Posterior cingulate gyrus (tissue), 11 donors: ENCODE data around the gene MYL7.
A peak's percentile ranks its signal among the peaks of the same experiment; 100 is the strongest.

Experiments
- DNase-seq, 10 donors: peaks; one replicate each; pipeline versions ENCODE4 v3.0.0 to v3.0.0-alpha.2; 2020 to 2021; ENCODE audit warnings: mixed read lengths in 3 of 10
- intact Hi-C: fragments of 100-400 bp; cut with DNase I; formaldehyde crosslinking; loops from one replicate; pipeline ENCODE4 v1.15.1; 2023

Gene MYL7

DNA sequence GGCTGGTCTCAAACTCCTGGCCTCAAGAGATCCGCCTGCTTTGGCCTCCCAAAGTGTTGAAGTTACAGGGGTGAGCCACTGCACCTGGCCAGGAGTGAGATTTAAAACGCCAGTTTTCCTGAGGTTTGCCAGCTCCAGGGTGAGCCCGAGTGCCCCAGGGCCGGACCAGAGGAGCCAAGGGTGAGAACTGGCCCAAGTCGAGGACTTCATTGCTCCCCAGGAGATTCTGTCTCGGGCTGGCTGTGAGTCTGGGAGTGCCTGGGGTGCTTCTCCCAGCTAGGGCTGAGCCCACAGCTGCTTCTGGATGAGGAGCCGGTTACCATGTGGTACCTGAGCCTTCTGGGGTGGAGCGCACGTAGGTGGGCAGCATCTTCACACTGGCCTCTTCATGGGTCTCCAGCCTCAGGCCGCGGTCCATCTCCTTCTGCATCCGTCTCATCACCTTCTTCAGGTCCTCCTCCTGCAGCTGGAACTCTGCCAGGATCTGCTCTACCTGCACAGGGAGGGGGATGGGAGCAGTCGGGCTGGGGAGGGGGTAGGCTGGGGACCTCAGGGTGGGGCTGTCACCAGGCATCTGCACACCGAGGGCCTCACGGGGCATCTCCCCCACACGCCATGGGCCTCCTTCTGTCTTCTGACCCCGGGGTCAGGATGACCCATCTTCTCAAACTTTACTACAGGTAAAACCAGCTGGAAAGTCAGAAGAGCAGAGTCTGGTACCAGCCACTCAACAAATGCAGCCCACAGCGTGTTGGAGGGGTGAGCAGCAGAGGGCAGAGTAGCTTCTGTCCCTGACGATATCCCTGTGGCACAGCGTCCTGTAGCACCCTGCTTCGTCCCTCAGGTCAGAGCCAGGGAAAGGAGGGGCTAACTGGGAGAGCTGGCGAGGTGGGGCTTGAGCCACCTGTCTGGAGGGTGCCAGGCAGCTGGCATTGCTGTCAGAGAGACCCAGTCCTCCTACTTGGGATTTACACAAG is 12.1 kb upstream of the MYL7 start:
- intact Hi-C loops, result no loop called here
- peak in 2 of 10 donors; percentile 57 to 66 for DNase-seq

GRCh38 chr7:44151956-44152355 is 10.8 kb upstream of the MYL7 start:
- DNase-seq, result peak in 1 of 10 donors; percentile 74
- intact Hi-C loops, result no loop called here

DNA sequence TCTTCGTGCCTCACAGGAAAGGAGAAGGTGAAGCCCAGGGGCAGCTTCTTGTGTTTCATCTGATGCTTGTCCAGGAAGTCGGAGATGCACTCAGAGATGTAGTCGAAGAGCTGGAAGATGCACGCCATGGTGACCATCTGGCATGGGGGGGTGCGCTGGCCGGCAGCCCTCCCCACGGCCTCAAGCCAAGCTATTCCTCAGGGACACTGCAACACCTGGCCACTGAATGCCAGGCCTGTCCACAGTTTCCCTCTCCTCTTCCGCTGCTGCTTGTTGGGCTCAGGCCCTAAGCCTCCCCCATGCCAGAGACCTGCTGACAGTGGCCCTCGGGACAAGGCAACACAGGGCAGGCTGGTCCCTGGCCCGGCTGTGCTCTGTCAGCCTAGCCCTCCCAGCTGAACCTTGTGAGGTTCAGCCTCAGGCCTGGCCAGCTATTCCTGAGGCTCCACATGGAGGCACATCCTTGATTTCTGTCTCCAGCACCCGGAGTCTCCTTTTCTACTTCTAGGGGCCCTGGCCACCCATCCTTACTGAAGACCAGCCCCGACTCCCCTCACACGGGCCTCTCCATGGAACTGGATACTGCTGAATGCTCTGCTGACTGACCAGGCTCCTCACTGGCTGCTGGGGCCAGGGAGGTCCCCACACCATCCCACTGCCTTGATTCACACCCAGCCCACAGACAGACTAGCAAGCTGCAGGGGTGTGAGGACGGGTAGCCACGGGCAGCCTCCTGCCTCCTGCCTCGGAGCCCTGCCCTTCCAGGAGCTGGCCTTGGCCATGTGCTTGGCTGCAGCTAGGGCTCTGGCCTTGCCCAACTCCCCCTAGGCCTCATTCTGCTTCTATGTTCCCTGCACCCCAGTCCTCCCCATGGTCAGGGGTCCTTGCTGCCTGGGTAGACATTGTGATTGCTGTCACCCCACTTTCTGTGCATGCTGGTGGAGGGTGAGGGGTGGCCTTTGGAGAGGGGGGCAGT is 10.1 kb upstream of the MYL7 start:
- peak in 1 of 10 donors; percentile 70 for DNase-seq

DNA sequence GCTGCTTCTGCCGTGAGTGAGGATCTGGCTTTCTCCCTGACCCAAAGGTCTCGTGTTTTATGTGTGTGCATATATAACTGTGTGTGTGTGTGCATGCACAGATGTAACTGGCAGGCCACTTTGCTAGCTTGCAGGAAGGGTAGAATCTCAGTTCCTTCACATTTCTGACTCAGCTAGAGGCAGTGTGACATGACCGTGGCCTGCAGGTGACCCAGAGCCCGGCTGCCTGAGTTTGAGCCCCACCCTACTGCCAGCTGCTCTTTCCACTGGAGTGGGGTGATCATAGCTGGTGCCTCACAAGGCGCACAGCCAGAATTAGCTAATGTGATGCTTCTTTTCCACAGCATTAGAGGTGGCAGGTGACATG is 9.3 kb upstream of the MYL7 start:
- no peak for DNase-seq
- intact Hi-C loops, result no loop called here

More for the DNA sequence above, 10.1 kb upstream of the MYL7 start:
- intact Hi-C loops, result no loop called here

DNA sequence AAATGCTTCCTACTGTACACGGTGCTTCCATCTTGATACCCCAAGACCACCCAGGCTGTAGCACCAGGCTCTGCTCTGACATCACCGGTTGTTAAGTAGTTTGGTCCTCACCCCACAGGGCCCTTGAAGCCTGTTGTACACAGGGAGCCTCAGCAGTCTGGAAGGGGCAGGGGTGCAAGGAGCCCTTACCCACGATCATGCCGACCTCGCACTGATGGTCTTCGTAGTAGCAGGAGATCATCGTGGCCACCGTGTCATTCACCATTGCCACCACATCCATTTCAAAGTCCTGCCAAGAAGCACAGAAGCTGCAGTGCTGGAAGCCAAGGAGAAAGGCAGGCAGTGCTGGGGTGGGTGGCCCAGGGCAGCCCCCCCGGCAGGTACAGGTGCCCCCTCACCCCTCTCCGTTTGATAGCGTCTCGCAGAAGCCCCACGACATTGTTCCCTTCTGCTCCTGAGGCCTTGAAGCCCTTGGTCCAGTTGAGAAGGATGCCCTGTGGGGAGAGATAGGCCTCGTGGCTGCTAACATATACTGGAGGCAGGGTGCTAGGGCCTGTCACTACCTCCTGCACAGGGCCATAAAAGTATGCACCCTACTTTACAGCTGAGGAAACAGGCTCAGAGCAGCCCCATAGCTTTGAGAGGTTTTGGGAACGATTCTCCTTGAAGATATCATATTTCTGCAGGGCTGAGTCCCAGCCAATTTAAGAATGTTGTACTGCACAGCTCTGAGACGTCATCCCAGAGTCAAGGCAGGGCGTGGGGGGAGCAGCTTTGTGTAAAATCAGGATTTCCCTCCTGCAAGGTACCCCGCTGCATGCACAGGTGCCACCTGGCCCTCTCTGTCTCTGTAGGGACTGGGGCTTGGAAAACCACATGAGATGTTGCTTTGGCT is 8.7 kb upstream of the MYL7 start:
- intact Hi-C loops, result no loop called here
- DNase-seq, result peak in 2 of 10 donors; percentile 22 to 49

GRCh38 chr7:44148961-44149536 is 7.9 kb upstream of the MYL7 start:
- intact Hi-C loops, result no loop called here
- DNase-seq, result peak in 1 of 10 donors; percentile 55

DNA sequence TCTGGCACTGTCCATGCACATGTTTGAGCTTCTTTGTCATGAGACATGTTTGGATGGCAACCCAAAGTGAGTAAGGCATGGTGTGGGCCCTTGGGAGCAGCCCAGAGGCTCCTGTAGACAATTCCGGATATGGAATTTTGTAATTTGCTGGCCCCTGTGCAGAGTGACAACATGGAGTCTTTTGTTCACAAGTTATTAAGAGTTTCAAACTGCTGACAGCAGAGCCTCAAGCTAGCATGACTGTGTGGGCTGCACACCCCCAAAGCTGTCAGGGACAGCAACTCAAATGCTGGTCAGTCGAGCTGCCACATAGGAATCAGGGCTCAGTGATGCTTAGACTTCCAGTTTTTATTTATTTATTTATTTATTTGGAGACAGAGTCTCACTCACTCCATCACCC is 7.0 kb upstream of the MYL7 start:
- intact Hi-C loops, result no loop called here
- peak in 1 of 10 donors; percentile 36 for DNase-seq

GRCh38 chr7:44147026-44147991 is 6.2 kb upstream of the MYL7 start:
- peak in 3 of 10 donors; percentile 25 to 91 (median 38) for DNase-seq
- intact Hi-C loops, result no loop called here

- intact Hi-C loops, result no loop called here
- DNase-seq, result peak; percentile 48 to 94 (median 70)
Observed at GRCh38 chr7:44145969-44146911, 5.1 kb upstream of the MYL7 start.

DNA sequence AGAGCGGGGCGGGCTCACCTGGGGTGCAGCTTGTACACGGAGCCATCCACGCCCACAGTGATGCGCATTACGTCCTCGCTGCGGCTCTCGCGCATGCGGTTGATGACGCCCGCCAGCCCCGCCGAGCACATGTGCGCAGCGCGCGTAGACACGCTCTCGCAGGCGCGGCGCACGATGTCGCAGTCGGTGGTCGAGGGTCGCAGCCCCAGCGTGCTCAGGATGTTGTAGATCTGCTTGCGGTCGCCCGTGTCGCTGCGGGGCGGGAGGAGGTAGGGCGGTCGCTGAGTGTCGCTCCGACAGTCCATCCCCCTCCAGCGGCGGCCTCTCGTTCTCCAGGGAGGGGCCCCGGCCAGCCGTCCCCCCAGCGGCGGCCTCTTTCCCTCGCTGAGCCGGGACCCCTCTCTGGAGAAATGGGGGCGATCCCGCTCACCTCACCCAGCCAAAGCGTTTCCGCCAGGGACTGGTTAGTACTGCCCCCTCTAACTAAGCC is 4.4 kb upstream of the MYL7 start:
- intact Hi-C loops, result no loop called here
- peak in 8 of 10 donors; percentile 30 to 95 (median 64) for DNase-seq

GRCh38 chr7:44144968-44145478 is 3.9 kb upstream of the MYL7 start:
- DNase-seq, result peak in 1 of 10 donors; percentile 82
- intact Hi-C loops, result no loop called here

DNA sequence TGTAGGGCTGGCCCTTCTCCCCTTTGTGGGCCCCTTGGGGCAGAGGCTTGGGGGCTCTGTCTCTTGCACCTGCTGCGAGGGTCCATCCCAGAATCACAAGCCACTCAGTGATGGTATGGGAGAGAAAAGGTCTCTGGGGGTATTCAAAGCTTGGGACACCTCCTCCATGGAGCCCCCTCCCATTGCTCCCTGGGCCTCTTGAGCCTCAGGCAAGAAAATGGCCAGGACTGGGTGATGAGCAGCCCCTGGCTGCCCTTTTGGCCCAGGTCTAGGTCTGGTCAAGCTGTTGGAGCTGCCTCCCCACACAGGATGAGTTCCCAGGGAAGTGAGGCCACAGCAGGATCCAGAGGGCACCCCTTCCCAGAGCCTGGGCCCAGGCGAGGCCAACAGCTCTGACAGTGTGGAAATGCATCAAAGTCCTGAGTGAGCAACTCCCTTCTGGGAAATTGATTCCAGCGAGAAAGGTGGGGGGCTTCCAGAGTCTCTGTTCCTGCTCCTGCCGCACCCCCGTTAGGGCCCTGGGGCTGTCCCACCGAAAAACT is 3.4 kb upstream of the MYL7 start:
- peak in 3 of 10 donors; percentile 13 to 66 (median 52) for DNase-seq
- intact Hi-C loops, result no loop called here

DNA sequence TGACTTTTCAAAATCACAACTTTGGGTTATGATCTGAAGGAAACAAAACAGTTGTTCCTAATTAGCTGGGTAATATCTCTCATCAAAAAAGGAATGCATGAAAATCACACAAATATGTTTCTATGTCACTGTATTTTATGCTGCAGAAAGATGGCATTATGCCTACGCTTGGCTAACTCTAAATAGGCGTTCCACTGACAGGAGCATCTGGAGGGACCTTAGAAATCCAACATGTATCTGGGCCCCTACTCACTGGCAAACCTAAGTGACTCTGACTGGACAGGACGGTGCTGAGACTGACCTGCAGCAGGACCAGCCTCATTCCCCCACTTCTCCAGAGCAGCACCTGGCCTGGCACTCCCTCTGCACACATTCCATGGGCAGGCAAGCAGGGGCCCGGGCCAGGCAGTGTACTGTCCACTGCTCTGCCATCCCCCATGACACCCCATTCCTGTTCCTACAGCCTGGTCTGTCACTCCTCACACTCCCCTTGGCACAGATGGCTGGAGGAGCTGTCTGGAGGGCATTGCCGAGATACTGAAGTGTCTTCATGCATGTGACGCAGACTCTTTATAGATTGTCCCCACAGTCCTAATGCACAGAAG is 2.6 kb upstream of the MYL7 start:
- DNase-seq, result peak in 2 of 10 donors; percentile 13 to 58
- intact Hi-C loops, result no loop called here

DNA sequence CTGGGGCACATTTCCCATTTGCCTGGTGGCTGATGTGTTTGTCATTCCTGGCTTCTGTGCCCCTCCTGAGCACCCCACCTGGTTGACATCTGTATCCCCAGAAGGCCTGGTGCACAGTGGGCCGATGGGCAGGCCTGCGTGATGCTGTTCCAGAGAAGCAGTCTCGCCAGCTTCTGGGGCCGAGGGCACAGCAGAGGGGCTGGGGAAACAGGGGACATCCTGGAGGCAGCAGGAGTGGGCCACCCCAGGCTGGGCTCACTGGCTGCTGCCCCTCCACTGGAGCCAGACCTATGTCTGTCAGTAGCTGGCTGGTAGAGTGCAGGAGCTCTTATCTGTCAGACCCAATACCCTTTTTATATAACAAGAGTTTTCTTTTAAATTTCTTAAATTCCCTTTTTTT is 896 bp upstream of the MYL7 start:
- peak in 2 of 10 donors; percentile 61 to 62 for DNase-seq

GRCh38 chr7:44140341-44140740 is 791 bp downstream of the MYL7 start:
- peak in 2 of 10 donors; percentile 20 to 59 for DNase-seq
- intact Hi-C loops, result no loop called here

More for the DNA sequence above, 896 bp upstream of the MYL7 start:
- intact Hi-C loops, result no loop called here
